Body of pancreas (tissue), 4 donors: ENCODE measurements around the gene CD55. TPM values are rescaled to one million over a fixed set of nuclear protein-coding genes. Genes with fewer than 3 reads are reported as not detected.
A peak's percentile ranks its signal among the peaks of the same experiment; 100 is the strongest.

Experiments
- ATAC-seq: fragments of 150-250 bp; one replicate; pipeline ENCODE4 v1.9.1; 2016
- DNase-seq, 4 donors: peaks; one replicate each; pipeline ENCODE4 v3.0.0-alpha.2; 2019
- H3K27ac ChIP-seq, 4 donors: fragments of 200-600 bp; sonication (generic); 1 replicate in 3 of 4; 2 replicates in 1 of 4; pipeline versions ENCODE4 v1.5.1 to v1.6.1; 2016 to 2019; ENCODE audit warnings: mild to moderate bottlenecking in 1 of 4, mixed read lengths in 1 of 4, moderate library complexity in 1 of 4
- H3K27me3 ChIP-seq, 2 donors: fragments of 200-600 bp; sonication (generic); one replicate each; pipeline ENCODE4 v1.6.0; 2016; ENCODE audit warnings: mild to moderate bottlenecking in 1 of 2
- H3K36me3 ChIP-seq, 2 donors: fragments of 200-600 bp; sonication (generic); replicated peaks in 1 of 2; 2 replicates each; pipeline ENCODE4 v1.5.1; 2016; ENCODE audit warnings: low read depth in 2 of 2; ENCODE audit not compliant: insufficient read depth in 1 of 2
- H3K4me1 ChIP-seq: fragments of 200-600 bp; sonication (generic); one replicate; pipeline ENCODE4 v1.6.0; 2016
- H3K4me3 ChIP-seq, 2 donors: fragments of 200-600 bp; sonication (generic); 1 replicate in 1 of 2; 2 replicates in 1 of 2; pipeline ENCODE4 v1.5.1; 2016 to 2019
- H3K9me3 ChIP-seq, 3 donors: fragments of 200-600 bp; sonication (generic); 1 replicate in 2 of 3; 2 replicates in 1 of 3; pipeline ENCODE4 v1.5.1; 2016
- POLR2A ChIP-seq, 3 donors: fragments of 450-650 bp; IDR thresholded peaks; one replicate each; pipeline ENCODE4 v1.6.1; 2016; ENCODE audit warnings: antibody characterized with exemption in 3 of 3, mild to moderate bottlenecking in 2 of 3
- WGBS, 2 donors: methylation state at CpG; one replicate each; pipeline ENCODE4 v1.1.5; 2017; 5-methylcytosine and 5-hydroxymethylcytosine counted together
- intact Hi-C: fragments of 100-400 bp; cut with DNase I; formaldehyde crosslinking; loops from one replicate; pipeline ENCODE4 v1.15.1; 2023
- total RNA-seq, 2 donors: library from RNA; depleted of rRNA; stranded (reverse); fragments of >200 nt; gene quantifications; one replicate each; pipeline ENCODE4 v1.1.0, GENCODE V29; 2016
- TF ChIP-seq, protein P1 (sequence below), 7 experiments: fragments of 450-650 bp in 4 of 7; fragments of 200-600 bp in 3 of 7; sonication (generic) in 3 of 7; IDR thresholded peaks; one replicate each; pipeline ENCODE4 v1.5.1; 2016 to 2019; ENCODE audit warnings: antibody characterized with exemption in 7 of 7

Gene CD55
- total RNA-seq, 2 donors from 2014 or later, result 27.0 to 29.8 TPM

DNA sequence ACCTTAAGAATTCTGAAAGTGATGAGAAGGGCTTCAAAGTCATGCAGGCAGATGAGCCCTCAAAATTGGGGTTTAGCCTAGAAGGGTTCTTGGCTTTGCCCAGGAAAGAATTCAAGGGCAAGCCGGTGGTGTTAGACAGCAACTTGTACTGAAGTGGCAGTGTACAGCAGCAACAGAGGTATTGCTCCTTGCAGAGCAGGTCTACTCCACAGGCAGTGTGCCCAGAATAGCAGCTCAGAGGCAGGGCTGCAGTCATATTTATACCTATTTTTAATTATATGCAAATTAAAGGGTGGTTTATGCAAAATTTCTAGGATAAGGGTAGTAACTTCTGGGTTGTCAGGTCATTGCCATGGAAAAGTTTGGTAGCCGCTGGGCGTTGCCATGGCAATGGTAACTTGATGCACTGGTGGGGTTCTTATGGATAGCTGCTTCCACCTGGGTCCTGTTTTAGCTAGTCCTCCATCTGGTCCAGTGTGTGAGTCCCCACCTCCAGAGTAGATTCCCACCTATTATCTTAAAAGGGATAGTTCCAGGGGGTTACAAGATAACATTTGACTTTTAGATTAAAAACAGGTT lies 74.8 kb downstream of the CD55 start:
- ATAC-seq (no peak), DNase-seq (no peak)
- 57 to 61% methylated on average over 3 of the region's 3 CpGs for WGBS, 2 donors
- no peaks in the 10 kb centered on the region for H3K36me3 ChIP-seq
- H3K27me3 ChIP-seq, result no peaks in the 10 kb centered on the region
- H3K4me3 ChIP-seq, result no peak overlapping the region
- H3K27ac ChIP-seq, result no peak overlapping the region
- H3K9me3 ChIP-seq, result no peaks in the 10 kb centered on the region
- TF ChIP-seq, protein P1, sequence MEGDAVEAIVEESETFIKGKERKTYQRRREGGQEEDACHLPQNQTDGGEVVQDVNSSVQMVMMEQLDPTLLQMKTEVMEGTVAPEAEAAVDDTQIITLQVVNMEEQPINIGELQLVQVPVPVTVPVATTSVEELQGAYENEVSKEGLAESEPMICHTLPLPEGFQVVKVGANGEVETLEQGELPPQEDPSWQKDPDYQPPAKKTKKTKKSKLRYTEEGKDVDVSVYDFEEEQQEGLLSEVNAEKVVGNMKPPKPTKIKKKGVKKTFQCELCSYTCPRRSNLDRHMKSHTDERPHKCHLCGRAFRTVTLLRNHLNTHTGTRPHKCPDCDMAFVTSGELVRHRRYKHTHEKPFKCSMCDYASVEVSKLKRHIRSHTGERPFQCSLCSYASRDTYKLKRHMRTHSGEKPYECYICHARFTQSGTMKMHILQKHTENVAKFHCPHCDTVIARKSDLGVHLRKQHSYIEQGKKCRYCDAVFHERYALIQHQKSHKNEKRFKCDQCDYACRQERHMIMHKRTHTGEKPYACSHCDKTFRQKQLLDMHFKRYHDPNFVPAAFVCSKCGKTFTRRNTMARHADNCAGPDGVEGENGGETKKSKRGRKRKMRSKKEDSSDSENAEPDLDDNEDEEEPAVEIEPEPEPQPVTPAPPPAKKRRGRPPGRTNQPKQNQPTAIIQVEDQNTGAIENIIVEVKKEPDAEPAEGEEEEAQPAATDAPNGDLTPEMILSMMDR (IDR thresholded peaks at IDR 0.05), result no peak
- no peak for TF ChIP-seq POLR2A (IDR thresholded peaks at IDR 0.05)
- no peaks in the 10 kb centered on the region for H3K4me1 ChIP-seq
- intact Hi-C loops, result no loop called here

DNA sequence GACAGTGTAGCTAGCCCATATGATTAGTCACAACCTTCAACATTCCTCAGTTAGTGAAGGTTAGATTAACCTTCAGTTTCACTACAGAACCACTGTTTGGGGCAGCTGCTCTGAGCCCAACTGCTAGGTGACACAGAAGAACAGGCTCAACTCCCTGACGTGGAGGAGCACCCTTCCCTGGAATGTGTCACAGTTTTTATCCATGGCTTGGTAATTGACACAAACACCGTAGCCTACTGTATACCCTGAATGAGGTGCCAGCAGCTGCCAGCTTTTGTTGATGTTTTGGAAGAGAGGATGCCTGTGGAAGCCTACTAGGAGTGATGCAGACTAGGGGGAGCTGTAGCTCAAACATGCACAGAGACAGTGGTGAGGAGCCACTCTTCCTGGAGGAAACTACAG lies 76.0 kb downstream of the CD55 start:
- WGBS, 2 donors, result 42 to 45% methylated on average over 2 of the region's 2 CpGs
- intact Hi-C loops, result no loop called here
- DNase-seq (no peak), ATAC-seq (peak; percentile 52)
- Histone ChIP-seq H3K27me3 (no peaks in the 10 kb centered on the region), H3K27ac (peak overlapping the region in 2 of 4 donors; percentile 0 to 52), H3K4me3 (no peak overlapping the region), H3K9me3 (no peaks in the 10 kb centered on the region), H3K4me1 (no peaks in the 10 kb centered on the region), H3K36me3 (no peaks in the 10 kb centered on the region)
- TF ChIP-seq POLR2A (IDR thresholded peaks at IDR 0.05), result no peak
- TF ChIP-seq, protein P1 (IDR thresholded peaks at IDR 0.05), result no peak

DNA sequence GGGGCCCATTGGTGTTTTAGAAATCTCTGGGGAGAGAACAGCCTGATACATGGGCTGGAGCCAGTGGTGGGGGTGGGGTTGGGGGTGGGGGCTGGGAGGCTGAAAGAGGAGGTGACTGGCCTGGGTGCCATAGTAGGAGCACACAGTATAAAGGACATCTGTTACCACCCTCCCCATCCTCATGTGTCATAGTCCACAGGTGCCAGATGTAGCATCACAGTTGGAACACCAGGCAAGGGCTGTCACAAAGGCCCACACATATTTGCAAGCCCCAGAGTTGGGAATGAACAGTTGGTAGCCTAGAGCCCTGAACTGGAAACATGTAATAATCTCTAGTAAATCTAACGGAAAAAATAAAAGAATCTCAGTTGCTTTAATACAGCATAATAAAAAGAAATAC lies 77.5 kb downstream of the CD55 start:
- Histone ChIP-seq H3K4me1 (no peaks in the 10 kb centered on the region), H3K36me3 (no peaks in the 10 kb centered on the region), H3K27ac (no peak overlapping the region), H3K9me3 (no peaks in the 10 kb centered on the region), H3K4me3 (no peak overlapping the region), H3K27me3 (no peaks in the 10 kb centered on the region)
- intact Hi-C loops, result no loop called here
- WGBS, 2 donors, result 80 to 88% methylated on average over 1 of the region's 1 CpG
- DNase-seq (no peak), ATAC-seq (no peak)
- no peak for TF ChIP-seq POLR2A (IDR thresholded peaks at IDR 0.05)

GRCh38 chr1:207401578-207401977 lies 80.1 kb downstream of the CD55 start:
- Histone ChIP-seq H3K27me3 (no peaks in the 10 kb centered on the region), H3K4me1 (no peaks in the 10 kb centered on the region), H3K4me3 (no peak overlapping the region), H3K27ac (no peak overlapping the region), H3K36me3 (no peaks in the 10 kb centered on the region), H3K9me3 (peaks cover 0 to 6% (median 0%) of the 10 kb centered on the region in 3 donors)
- intact Hi-C loops, result no loop called here
- DNase-seq (no peak), ATAC-seq (no peak)
- WGBS, 2 donors, result 93% methylated on average over 7 of the region's 7 CpGs
- TF ChIP-seq, protein P1 (IDR thresholded peaks at IDR 0.05), result no peak
- no peak for TF ChIP-seq POLR2A (IDR thresholded peaks at IDR 0.05)

- Histone ChIP-seq H3K36me3 (no peaks in the 10 kb centered on the region), H3K4me3 (no peak overlapping the region), H3K4me1 (no peaks in the 10 kb centered on the region), H3K9me3 (peaks cover 0 to 6% (median 0%) of the 10 kb centered on the region in 3 donors), H3K27ac (peak overlapping the region in 2 of 4 donors; percentile 27 to 54), H3K27me3 (no peaks in the 10 kb centered on the region)
- DNase-seq, result no peak
- ATAC-seq, result peak; percentile 52
- TF ChIP-seq, protein P1 (IDR thresholded peaks at IDR 0.05), result no peak
- TF ChIP-seq POLR2A (IDR thresholded peaks at IDR 0.05), result no peak
- WGBS, 2 donors, result 45% methylated on average over 4 of the region's 4 CpGs
- intact Hi-C loops, result no loop called here
Observed at GRCh38 chr1:207402744-207403143, 81.3 kb downstream of the CD55 start.
